HepG2 (cell line): ENCODE measurements around the gene LIPC. TPM values are rescaled to one million over a fixed set of nuclear protein-coding genes. Genes with fewer than 3 reads are reported as not detected.

Source experiments
- AHR ChIP-seq: IDR thresholded peaks from 2 replicates; pipeline ENCODE4 v1.6.1; 2018; ENCODE audit warnings: missing genetic modification reagents, missing compliant biosample characterization
- ERF ChIP-seq: IDR thresholded peaks from 2 replicates; pipeline ENCODE4 v1.6.1; 2018; ENCODE audit warnings: missing biosample characterization, missing genetic modification reagents
- FOXC1 ChIP-seq: sonication (generic); formaldehyde crosslinking; IDR thresholded peaks from 2 replicates; pipeline ENCODE4 v1.8.0; 2022; ENCODE audit warnings: mild to moderate bottlenecking, missing genetic modification reagents, borderline replicate concordance
- FOXK2 ChIP-seq: fragments of 450-650 bp; IDR thresholded peaks from 2 replicates; pipeline ENCODE4 v1.6.1; 2016
- HNRNPK ChIP-seq: fragments of 200-400 bp; formaldehyde crosslinking; IDR thresholded peaks from 2 replicates; pipeline ENCODE4 v1.6.1; 2018; ENCODE audit warnings: low read length, low read depth, moderate library complexity, mild to moderate bottlenecking; ENCODE audit not compliant: poor library complexity, severe bottlenecking
- KAT8 ChIP-seq: IDR thresholded peaks from 2 replicates; pipeline ENCODE4 v1.6.1; 2016; ENCODE audit warnings: missing genetic modification reagents, missing compliant biosample characterization
- MAZ ChIP-seq, 2 experiments: sonication (generic) in 1 of 2; formaldehyde crosslinking in 1 of 2; IDR thresholded peaks; 2 replicates each; pipeline versions ENCODE4 v1.5.0 to v1.6.1; 2012 to 2020; ENCODE audit warnings: low read depth in 2 of 2, mild to moderate bottlenecking in 2 of 2, borderline replicate concordance in 1 of 2, improper control_type of control experiment in 1 of 2, low read length in 1 of 2, missing genetic modification reagents in 1 of 2, moderate library complexity in 1 of 2
- MBD4 ChIP-seq: IDR thresholded peaks from 2 replicates; pipeline ENCODE4 v1.6.1; 2012; ENCODE audit warnings: low read length, inconsistent platforms, borderline replicate concordance
- REPIN1 ChIP-seq: sonication (generic); formaldehyde crosslinking; IDR thresholded peaks from 2 replicates; pipeline ENCODE4 v1.8.0; 2022; ENCODE audit warnings: missing genetic modification reagents, low read depth, mild to moderate bottlenecking, borderline replicate concordance
- SIX4 ChIP-seq: sonication (generic); formaldehyde crosslinking; IDR thresholded peaks from 2 replicates; pipeline ENCODE4 v1.4.0; 2020; ENCODE audit warnings: missing genetic modification reagents
- SOX13 ChIP-seq, 3 experiments: fragments of 450-650 bp in 1 of 3; sonication (generic) in 1 of 3; formaldehyde crosslinking in 1 of 3; IDR thresholded peaks in 2 of 3; conservative IDR thresholded peaks in 1 of 3; 2 replicates each; pipeline versions ENCODE4 v1.5.0 to v1.6.1; 2016 to 2020; ENCODE audit warnings: antibody characterized with exemption in 1 of 3, mild to moderate bottlenecking in 1 of 3, missing compliant biosample characterization in 1 of 3, missing genetic modification reagents in 1 of 3, moderate library complexity in 1 of 3
- SYNCRIP ChIP-seq: fragments of 200-400 bp; formaldehyde crosslinking; IDR thresholded peaks from 2 replicates; pipeline ENCODE4 v1.6.1; 2018; ENCODE audit warnings: mild to moderate bottlenecking, low read depth, low read length; ENCODE audit not compliant: insufficient read depth
- U2AF1 ChIP-seq: fragments of 200-400 bp; formaldehyde crosslinking; optimal IDR thresholded peaks from 2 replicates; pipeline ENCODE3; 2017; ENCODE audit warnings: mild to moderate bottlenecking, low read depth, low read length
- ZBTB21 ChIP-seq: sonication (generic); formaldehyde crosslinking; IDR thresholded peaks from 2 replicates; pipeline ENCODE4 v1.4.0; 2020; ENCODE audit warnings: missing genetic modification reagents
- ZNF556 ChIP-seq: sonication (generic); formaldehyde crosslinking; IDR thresholded peaks from 2 replicates; pipeline ENCODE4 v1.4.0; 2020; ENCODE audit warnings: mild to moderate bottlenecking, missing genetic modification reagents, borderline replicate concordance
- ZNF607 ChIP-seq: sonication (generic); formaldehyde crosslinking; IDR thresholded peaks from 2 replicates; pipeline ENCODE4 v1.5.1; 2020; ENCODE audit warnings: missing genetic modification reagents, mild to moderate bottlenecking, borderline replicate concordance
- ZNF7 ChIP-seq: IDR thresholded peaks from 2 replicates; pipeline ENCODE4 v1.6.1; 2016; ENCODE audit warnings: missing biosample characterization, missing genetic modification reagents
- ZNF761 ChIP-seq: sonication (generic); formaldehyde crosslinking; conservative IDR thresholded peaks from 2 replicates; pipeline ENCODE4 v1.4.0; 2020; ENCODE audit warnings: mild to moderate bottlenecking, missing genetic modification reagents
- ZSCAN29 ChIP-seq: sonication (generic); formaldehyde crosslinking; conservative IDR thresholded peaks from 2 replicates; pipeline ENCODE4 v1.4.0; 2020; ENCODE audit warnings: mild to moderate bottlenecking, missing genetic modification reagents
- polyA plus RNA-seq, 8 experiments: library from polyadenylated mRNA; depleted of rRNA in 3 of 8; stranded (reverse) in 7 of 8; unstranded in 1 of 8; fragments of >200 nt; fragmentation: Illumina TruSeq in 4 of 8; extraction: Trizol in 4 of 8; gene quantifications; 2 replicates each; pipeline versions ENCODE4 v1.2.1 to v1.2.3, GENCODE V29; 2011 to 2016; ENCODE audit warnings: low read depth in 4 of 8, missing spikeins in 1 of 8, mixed read lengths in 1 of 8; ENCODE audit not compliant: insufficient read depth in 1 of 8
- total RNA-seq, 5 experiments: library from RNA; depleted of rRNA; stranded (reverse); fragments of >200 nt; fragmentation: Illumina TruSeq; extraction: Trizol; gene quantifications; 2 replicates each; pipeline ENCODE4 v1.2.3, GENCODE V29; 2016; ENCODE audit warnings: low read depth in 1 of 5
- TF ChIP-seq, protein P1 (sequence below): sonication (generic); formaldehyde crosslinking; IDR thresholded peaks from 2 replicates; pipeline ENCODE4 v1.9.0; 2021; ENCODE audit warnings: missing genetic modification reagents, borderline replicate concordance
- TF ChIP-seq, protein P2 (sequence below): sonication (generic); formaldehyde crosslinking; IDR thresholded peaks from 2 replicates; pipeline ENCODE4 v1.4.0; 2020; ENCODE audit warnings: missing genetic modification reagents
- TF ChIP-seq, protein P3 (sequence below): sonication (generic); formaldehyde crosslinking; IDR thresholded peaks from 2 replicates; pipeline ENCODE4 v1.5.1; 2020; ENCODE audit warnings: mild to moderate bottlenecking, missing genetic modification reagents, moderate library complexity

Gene LIPC
- total and polyA plus RNA-seq, 2 of the 13 experiments (the other 11 are each of a cell fraction or from before 2014, with no cell fraction given), result 26.0 to 38.0 TPM

DNA sequence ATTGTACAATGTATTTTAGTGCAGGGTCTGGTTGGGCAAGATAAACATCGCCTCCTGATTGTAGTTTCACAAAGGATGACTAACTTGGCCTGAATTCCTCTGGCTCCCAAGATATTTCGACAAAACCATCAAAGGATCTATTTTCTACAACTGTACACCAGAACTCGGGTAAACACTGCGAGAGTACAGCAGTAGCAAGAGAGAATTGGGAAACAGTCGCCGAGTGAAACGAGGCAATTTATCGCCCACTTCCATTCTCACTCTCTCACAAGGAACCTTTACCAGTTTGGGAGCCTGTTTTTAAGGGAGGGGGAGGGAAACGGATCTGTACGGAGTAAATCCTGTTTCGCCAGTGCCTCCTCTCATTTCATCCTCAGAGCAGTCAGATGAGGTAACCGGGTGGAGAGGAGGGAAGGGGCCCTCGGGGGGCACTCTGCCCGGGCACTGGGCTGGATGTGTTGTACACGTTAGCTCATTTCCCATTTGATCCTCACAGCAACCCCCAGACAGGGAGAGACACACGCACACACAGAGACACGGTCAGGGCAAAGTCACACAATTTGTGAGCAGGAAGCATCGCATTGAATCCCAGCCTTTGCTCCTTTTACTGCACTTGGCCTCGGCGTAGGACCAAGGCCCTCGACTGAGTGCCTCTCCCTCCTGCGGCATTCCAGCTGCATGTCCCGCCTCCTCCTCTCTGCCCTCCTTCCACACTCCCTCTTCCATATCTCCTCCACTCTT is 120.1 kb downstream of the LIPC start (continued):
- TF ChIP-seq, protein P1, sequence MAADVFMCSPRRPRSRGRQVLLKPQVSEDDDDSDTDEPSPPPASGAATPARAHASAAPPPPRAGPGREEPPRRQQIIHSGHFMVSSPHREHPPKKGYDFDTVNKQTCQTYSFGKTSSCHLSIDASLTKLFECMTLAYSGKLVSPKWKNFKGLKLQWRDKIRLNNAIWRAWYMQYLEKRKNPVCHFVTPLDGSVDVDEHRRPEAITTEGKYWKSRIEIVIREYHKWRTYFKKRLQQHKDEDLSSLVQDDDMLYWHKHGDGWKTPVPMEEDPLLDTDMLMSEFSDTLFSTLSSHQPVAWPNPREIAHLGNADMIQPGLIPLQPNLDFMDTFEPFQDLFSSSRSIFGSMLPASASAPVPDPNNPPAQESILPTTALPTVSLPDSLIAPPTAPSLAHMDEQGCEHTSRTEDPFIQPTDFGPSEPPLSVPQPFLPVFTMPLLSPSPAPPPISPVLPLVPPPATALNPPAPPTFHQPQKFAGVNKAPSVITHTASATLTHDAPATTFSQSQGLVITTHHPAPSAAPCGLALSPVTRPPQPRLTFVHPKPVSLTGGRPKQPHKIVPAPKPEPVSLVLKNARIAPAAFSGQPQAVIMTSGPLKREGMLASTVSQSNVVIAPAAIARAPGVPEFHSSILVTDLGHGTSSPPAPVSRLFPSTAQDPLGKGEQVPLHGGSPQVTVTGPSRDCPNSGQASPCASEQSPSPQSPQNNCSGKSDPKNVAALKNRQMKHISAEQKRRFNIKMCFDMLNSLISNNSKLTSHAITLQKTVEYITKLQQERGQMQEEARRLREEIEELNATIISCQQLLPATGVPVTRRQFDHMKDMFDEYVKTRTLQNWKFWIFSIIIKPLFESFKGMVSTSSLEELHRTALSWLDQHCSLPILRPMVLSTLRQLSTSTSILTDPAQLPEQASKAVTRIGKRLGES (CRISPR knock-in tag), result no peak
- TF ChIP-seq U2AF1 (no peak), ZNF607 (CRISPR knock-in tag) (no peak), AHR (CRISPR knock-in tag) (no peak), SYNCRIP (no peak), ZNF761 (CRISPR knock-in tag) (0 out of 2 replicates have a peak, but pooled peaks have one; percentile 42), ZNF7 (CRISPR knock-in tag) (no peak), SOX13 (IDR thresholded peaks at IDR 0.05) (no peak), SOX13 (CRISPR knock-in tag; conservative IDR thresholded peaks at IDR 0.05 in 1 of 2, IDR thresholded peaks at IDR 0.05 in 1 of 2) (peak in 1 of 2 experiments; percentile 93; a peak in 2 of 4 replicates), SIX4 (CRISPR knock-in tag) (no peak), KAT8 (CRISPR knock-in tag) (peak; percentile 29; the same call in 1 of the 2 replicates), ZSCAN29 (no peak), FOXK2 (peak; percentile 17; the same call in 1 of the 2 replicates), MAZ (IDR thresholded peaks at IDR 0.05; ENCODE audit: borderline replicate concordance, low read depth, low read length) (no peak), MAZ (CRISPR knock-in tag; IDR thresholded peaks at IDR 0.05; ENCODE audit: low read depth) (no peak), HNRNPK (no peak), ZNF556 (CRISPR knock-in tag) (no peak), REPIN1 (CRISPR knock-in tag) (no peak), ERF (no peak), MBD4 (no peak), FOXC1 (CRISPR knock-in tag) (no peak), ZBTB21 (CRISPR knock-in tag) (no peak)
- TF ChIP-seq, protein P2, sequence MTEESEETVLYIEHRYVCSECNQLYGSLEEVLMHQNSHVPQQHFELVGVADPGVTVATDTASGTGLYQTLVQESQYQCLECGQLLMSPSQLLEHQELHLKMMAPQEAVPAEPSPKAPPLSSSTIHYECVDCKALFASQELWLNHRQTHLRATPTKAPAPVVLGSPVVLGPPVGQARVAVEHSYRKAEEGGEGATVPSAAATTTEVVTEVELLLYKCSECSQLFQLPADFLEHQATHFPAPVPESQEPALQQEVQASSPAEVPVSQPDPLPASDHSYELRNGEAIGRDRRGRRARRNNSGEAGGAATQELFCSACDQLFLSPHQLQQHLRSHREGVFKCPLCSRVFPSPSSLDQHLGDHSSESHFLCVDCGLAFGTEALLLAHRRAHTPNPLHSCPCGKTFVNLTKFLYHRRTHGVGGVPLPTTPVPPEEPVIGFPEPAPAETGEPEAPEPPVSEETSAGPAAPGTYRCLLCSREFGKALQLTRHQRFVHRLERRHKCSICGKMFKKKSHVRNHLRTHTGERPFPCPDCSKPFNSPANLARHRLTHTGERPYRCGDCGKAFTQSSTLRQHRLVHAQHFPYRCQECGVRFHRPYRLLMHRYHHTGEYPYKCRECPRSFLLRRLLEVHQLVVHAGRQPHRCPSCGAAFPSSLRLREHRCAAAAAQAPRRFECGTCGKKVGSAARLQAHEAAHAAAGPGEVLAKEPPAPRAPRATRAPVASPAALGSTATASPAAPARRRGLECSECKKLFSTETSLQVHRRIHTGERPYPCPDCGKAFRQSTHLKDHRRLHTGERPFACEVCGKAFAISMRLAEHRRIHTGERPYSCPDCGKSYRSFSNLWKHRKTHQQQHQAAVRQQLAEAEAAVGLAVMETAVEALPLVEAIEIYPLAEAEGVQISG, result no peak
- TF ChIP-seq, protein P3, sequence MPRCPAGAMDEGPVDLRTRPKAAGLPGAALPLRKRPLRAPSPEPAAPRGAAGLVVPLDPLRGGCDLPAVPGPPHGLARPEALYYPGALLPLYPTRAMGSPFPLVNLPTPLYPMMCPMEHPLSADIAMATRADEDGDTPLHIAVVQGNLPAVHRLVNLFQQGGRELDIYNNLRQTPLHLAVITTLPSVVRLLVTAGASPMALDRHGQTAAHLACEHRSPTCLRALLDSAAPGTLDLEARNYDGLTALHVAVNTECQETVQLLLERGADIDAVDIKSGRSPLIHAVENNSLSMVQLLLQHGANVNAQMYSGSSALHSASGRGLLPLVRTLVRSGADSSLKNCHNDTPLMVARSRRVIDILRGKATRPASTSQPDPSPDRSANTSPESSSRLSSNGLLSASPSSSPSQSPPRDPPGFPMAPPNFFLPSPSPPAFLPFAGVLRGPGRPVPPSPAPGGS (CRISPR knock-in tag), result no peak
